Dedifferentiated amniotic fluid mesenchymal stem cell (primary cell): ENCODE data around the gene PRPF8.
"Not testable (repeated sequence)": the region's sequence is repeated elsewhere in the genome, so short reads cannot be mapped to it uniquely, and the experiment has no call there.

ENCODE experiments used
- DNase-seq: peaks from one replicate; pipeline ENCODE4 v3.0.0-alpha.2; 2016; ENCODE audit errors: extremely low spot score

The PRPF8 gene

GRCh38 chr17:1684378-1685189, at the start of gene PRPF8:
TSS of gene PRPF8 (minus strand) at chr17:1684867. CDS start at chr17:1684571, 296 bp downstream.
- DNase-seq = peak; percentile 98

- DNase-seq = no peak
Measured at GRCh38 chr17:1733759-1734158, 49.1 kb upstream of the PRPF8 start.

- DNase-seq = no peak
Measured at GRCh38 chr17:1732833-1733321, 48.2 kb upstream of the PRPF8 start.

- DNase-seq = no peak
Measured at GRCh38 chr17:1732241-1732832, 47.7 kb upstream of the PRPF8 start.

GRCh38 chr17:1731194-1731506, 46.5 kb upstream of the PRPF8 start:
- no peak for DNase-seq

GRCh38 chr17:1730326-1731193, 45.9 kb upstream of the PRPF8 start:
- no peak for DNase-seq

GRCh38 chr17:1729966-1730325, 45.3 kb upstream of the PRPF8 start:
- no peak for DNase-seq

- DNase-seq = no peak
Measured at GRCh38 chr17:1727876-1728630, 43.4 kb upstream of the PRPF8 start.

- no peak for DNase-seq
Measured at GRCh38 chr17:1727258-1727789, 42.7 kb upstream of the PRPF8 start.

- DNase-seq = no peak
Measured at GRCh38 chr17:1726626-1727257, 42.1 kb upstream of the PRPF8 start.

- no peak for DNase-seq
Measured at GRCh38 chr17:1725642-1726511, 41.2 kb upstream of the PRPF8 start.

- no peak for DNase-seq
Measured at GRCh38 chr17:1724869-1725641, 40.4 kb upstream of the PRPF8 start.

GRCh38 chr17:1724351-1724868, 39.7 kb upstream of the PRPF8 start, which contains the start of gene WDR81:
TSS of gene WDR81 (plus strand) at chr17:1724704. CDS start at chr17:1724960, 256 bp downstream.
- peak; percentile 75 for DNase-seq

- not testable (repeated sequence) for DNase-seq
Measured at GRCh38 chr17:1722022-1722421, 37.4 kb upstream of the PRPF8 start.

GRCh38 chr17:1720856-1721386, 36.3 kb upstream of the PRPF8 start:
- peak; percentile 61 for DNase-seq

GRCh38 chr17:1718362-1719165, 33.9 kb upstream of the PRPF8 start:
- no peak for DNase-seq

- peak; percentile 98 for DNase-seq
Measured at GRCh38 chr17:1716912-1717695, 32.4 kb upstream of the PRPF8 start.
